Mesendoderm (in vitro differentiated cells): ENCODE data around the gene GOLGA6L10.
"Not testable (repeated sequence)": the region's sequence is repeated elsewhere in the genome, so short reads cannot be mapped to it uniquely, and the experiment has no call there.

ENCODE experiments used
- DNase-seq: peaks from one replicate; pipeline ENCODE4 v3.0.0; 2013
- H2AK5ac ChIP-seq: 2 replicates; pipeline ENCODE4 v1.6.1; 2013; ENCODE audit warnings: low read length, inconsistent platforms
- H2BK120ac ChIP-seq: 2 replicates; pipeline ENCODE4 v1.6.1; 2013; ENCODE audit warnings: low read depth, mild to moderate bottlenecking, low read length, moderate library complexity, mixed read lengths
- H2BK15ac ChIP-seq: replicated peaks from 2 replicates; pipeline ENCODE4 v1.6.1; 2013; ENCODE audit warnings: low read depth, mild to moderate bottlenecking, moderate library complexity
- H2BK5ac ChIP-seq: 2 replicates; pipeline ENCODE4 v1.6.1; 2013; ENCODE audit warnings: low read length, inconsistent platforms
- H3K18ac ChIP-seq: 2 replicates; pipeline ENCODE4 v1.6.1; 2013; ENCODE audit warnings: mild to moderate bottlenecking, low read length, mixed read lengths
- H3K23ac ChIP-seq: one replicate; pipeline ENCODE4 v1.6.1; 2013; ENCODE audit warnings: low read length
- H3K27ac ChIP-seq: 2 replicates; pipeline ENCODE4 v1.5.1; 2013; ENCODE audit warnings: low read depth, mild to moderate bottlenecking, inconsistent platforms, low read length, moderate library complexity
- H3K27me3 ChIP-seq: 2 replicates; pipeline ENCODE4 v1.6.1; 2013; ENCODE audit warnings: low read length, control low read depth, mild to moderate bottlenecking, inconsistent platforms; ENCODE audit not compliant: insufficient read depth, poor library complexity
- H3K36me3 ChIP-seq: 2 replicates; pipeline ENCODE4 v1.6.1; 2013; ENCODE audit warnings: low read length, inconsistent platforms; ENCODE audit not compliant: control insufficient read depth, insufficient read depth
- H3K4ac ChIP-seq: one replicate; pipeline ENCODE4 v1.6.1; 2013; ENCODE audit warnings: low read depth, mild to moderate bottlenecking, low read length, moderate library complexity
- H3K4me1 ChIP-seq: 2 replicates; pipeline ENCODE4 v1.6.1; 2013; ENCODE audit warnings: low read depth, low read length, inconsistent platforms; ENCODE audit not compliant: control insufficient read depth
- H3K4me2 ChIP-seq: 2 replicates; pipeline ENCODE4 v1.6.1; 2013; ENCODE audit warnings: low read length
- H3K4me3 ChIP-seq: 2 replicates; pipeline ENCODE4 v1.5.1; 2013; ENCODE audit warnings: mild to moderate bottlenecking, low read length
- H3K56ac ChIP-seq: one replicate; pipeline ENCODE4 v1.6.1; 2013; ENCODE audit warnings: low read length
- H3K79me1 ChIP-seq: 2 replicates; pipeline ENCODE4 v1.6.1; 2013; ENCODE audit warnings: low read length, inconsistent platforms
- H3K79me2 ChIP-seq: 2 replicates; pipeline ENCODE4 v1.6.1; 2013; ENCODE audit warnings: mild to moderate bottlenecking, low read length; ENCODE audit not compliant: control insufficient read depth, insufficient read depth
- H3K9ac ChIP-seq: 2 replicates; pipeline ENCODE4 v1.6.1; 2013; ENCODE audit warnings: low read length, inconsistent platforms
- H4K5ac ChIP-seq: one replicate; pipeline ENCODE4 v1.6.1; 2013; ENCODE audit warnings: low read length
- H4K8ac ChIP-seq: one replicate; pipeline ENCODE4 v1.6.1; 2013; ENCODE audit warnings: low read depth, mild to moderate bottlenecking, control low read depth, low read length, moderate library complexity
- WGBS: extraction: QIAGEN DNeasy Blood & Tissue Kit; methylation state at CpG from one replicate; pipeline ENCODE4 v1.1.7; 2013; ENCODE audit warnings: low lambda C conversion rate, missing lambda C conversion rate; ENCODE audit not compliant: insufficient coverage; ENCODE audit errors: extremely low coverage; 5-methylcytosine and 5-hydroxymethylcytosine counted together

GOLGA6L10 gene

DNA sequence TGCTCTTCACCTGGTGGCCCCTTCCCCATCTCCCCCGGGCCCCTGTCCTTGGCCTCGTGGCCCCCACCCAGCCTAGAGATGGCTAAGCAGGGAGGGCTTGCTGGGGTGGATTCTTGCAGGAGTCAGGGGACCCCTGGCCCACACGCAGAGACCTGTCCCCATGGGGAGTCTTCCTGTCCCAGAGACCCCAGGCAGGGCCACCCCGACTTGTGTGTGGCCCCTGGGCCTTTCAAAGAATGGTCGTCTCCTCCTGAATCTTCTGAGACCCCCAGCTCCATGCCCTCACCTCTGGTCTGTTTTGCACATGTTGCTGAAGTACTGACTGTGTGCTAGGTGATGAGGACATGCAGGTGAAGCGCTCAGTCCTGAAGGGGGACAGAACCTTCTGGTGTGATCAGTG lies 28.4 kb downstream of the GOLGA6L10 start:
- H2AK5ac ChIP-seq, H3K4me2 ChIP-seq, H3K79me1 ChIP-seq, H3K4me3 ChIP-seq, H4K5ac ChIP-seq, H3K4ac ChIP-seq, H4K8ac ChIP-seq, H3K79me2 ChIP-seq, H3K18ac ChIP-seq, H2BK120ac ChIP-seq, H3K9ac ChIP-seq, DNase-seq, H3K36me3 ChIP-seq, H3K56ac ChIP-seq, H3K27me3 ChIP-seq, H3K27ac ChIP-seq, H2BK5ac ChIP-seq, H3K4me1 ChIP-seq, H2BK15ac ChIP-seq, H3K23ac ChIP-seq: not testable (repeated sequence)
- WGBS: no CpG with 5 or more reads among the region's 6 CpGs

DNA sequence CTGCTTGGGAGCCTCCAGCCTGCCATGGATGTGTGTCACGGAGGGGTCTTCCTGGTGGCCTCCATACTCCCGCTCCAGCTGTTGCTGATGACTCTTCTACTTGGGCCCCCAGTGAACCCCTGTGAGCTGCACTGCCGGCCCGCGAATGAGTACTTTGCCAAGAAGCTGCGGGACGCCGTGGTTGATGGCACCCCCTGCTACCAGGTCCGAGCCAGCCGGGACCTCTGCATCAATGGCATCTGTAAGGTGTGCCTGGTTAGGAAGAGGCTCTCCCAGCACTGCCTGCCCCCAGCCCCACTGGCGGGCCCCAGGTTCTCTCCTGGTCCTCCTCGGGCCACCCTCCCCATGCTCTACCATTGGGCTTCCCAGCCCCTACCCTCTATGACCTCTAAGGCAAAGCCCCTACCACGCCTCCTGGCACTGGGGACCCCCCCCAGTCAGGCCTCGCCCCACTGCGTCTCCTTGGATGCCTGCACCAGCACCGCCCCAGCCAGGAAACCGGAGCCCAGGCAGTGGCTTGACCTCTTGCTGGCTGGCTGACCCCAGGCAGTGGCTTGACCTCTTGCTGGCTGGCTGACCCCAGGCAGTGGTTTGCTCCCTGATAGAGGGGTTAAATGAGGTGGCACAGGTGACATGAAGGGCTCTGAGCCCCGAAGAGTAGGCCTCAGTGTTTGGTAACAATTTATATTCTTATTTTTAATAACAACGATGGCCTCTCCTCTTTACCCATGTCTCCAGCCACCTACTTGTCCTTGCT lies 29.6 kb downstream of the GOLGA6L10 start:
- not testable (repeated sequence) for H2BK15ac ChIP-seq, H3K79me2 ChIP-seq, H3K9ac ChIP-seq, H3K4me1 ChIP-seq, DNase-seq, H3K27ac ChIP-seq, H4K8ac ChIP-seq, H2BK5ac ChIP-seq, H4K5ac ChIP-seq, H3K4me2 ChIP-seq, H3K27me3 ChIP-seq, H3K4ac ChIP-seq, H3K23ac ChIP-seq, H3K79me1 ChIP-seq, H3K36me3 ChIP-seq, H3K4me3 ChIP-seq, H3K56ac ChIP-seq, H2AK5ac ChIP-seq, H2BK120ac ChIP-seq, H3K18ac ChIP-seq
- WGBS: no CpG with 5 or more reads among the region's 19 CpGs

DNA sequence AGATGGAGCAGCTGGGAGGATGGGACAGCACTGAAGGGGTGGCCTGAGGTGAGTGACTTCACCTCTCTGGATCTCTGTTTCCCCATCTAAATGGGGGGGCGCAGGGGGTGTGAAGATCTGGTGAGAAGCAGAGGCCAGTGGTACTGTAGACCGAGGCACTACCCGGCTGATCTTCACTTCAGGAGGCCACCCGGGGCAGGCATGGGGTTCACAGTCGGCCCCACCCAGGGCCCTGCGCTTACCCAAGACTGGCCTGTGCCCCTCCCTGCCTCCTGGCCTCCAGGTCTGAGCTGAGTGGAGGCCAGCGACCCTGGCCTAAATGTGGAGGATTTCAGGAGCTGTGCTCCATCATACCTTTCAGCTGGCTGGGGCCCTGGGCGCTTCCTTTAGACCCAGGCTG lies 31.0 kb downstream of the GOLGA6L10 start:
- DNase-seq, H2AK5ac ChIP-seq, H3K4me2 ChIP-seq, H3K4me3 ChIP-seq, H3K36me3 ChIP-seq, H4K8ac ChIP-seq, H2BK120ac ChIP-seq, H3K27ac ChIP-seq, H3K4me1 ChIP-seq, H3K23ac ChIP-seq, H3K9ac ChIP-seq, H3K18ac ChIP-seq, H3K27me3 ChIP-seq, H4K5ac ChIP-seq, H2BK5ac ChIP-seq, H3K79me2 ChIP-seq, H3K56ac ChIP-seq, H3K79me1 ChIP-seq, H3K4ac ChIP-seq, H2BK15ac ChIP-seq: not testable (repeated sequence)
- WGBS: no CpG with 5 or more reads among the region's 8 CpGs

DNA sequence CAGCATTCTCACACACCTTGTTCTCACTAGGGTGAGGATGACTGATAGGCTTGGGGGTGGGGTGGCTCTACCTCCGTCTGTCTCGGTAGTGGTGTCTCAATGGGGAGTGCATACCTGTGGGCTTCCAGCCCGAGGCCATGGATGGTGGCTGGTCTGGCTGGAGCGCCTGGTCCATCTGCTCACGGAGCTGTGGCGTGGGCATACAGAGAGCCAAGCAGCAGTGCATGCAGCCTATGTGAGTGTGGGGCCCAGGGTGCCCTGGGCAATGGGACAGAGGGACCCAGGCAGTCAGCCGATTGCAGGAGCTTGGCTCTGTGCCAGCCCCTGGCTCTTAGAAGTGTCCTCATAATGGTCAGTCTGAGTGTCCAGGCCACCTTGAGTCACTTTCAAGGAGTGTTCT lies 31.8 kb downstream of the GOLGA6L10 start:
- not testable (repeated sequence) for H3K4me2 ChIP-seq

DNA sequence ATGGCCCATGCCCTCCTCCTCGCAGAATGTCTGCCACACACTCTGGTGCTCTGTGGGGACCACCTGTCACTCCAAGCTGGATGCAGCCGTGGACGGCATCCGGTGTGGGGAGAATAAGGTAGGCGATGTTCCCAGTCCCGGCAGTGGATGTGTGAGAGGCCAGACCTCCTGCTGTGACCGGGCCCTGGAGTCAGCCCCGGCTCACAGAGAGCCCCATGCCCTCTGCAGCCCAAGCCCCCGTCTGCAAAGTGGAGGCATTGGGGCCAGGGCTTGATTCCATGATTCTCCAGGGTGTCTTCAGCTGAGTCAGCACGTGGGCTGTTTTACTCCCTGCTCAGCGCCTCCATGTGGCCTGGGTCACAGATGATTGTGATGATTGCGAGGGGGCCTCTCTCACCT lies 32.2 kb downstream of the GOLGA6L10 start:
- Histone ChIP-seq H3K4me2 (no peak overlapping the region), H3K4ac (no peak overlapping the region), H2BK120ac (no peak overlapping the region), H3K79me1 (no peaks in the 10 kb centered on the region), H4K8ac (no peak overlapping the region), H3K4me3 (no peak overlapping the region), H3K23ac (no peak overlapping the region), H3K56ac (no peak overlapping the region), H4K5ac (no peak overlapping the region), H3K36me3 (no peaks in the 10 kb centered on the region), H3K27ac (no peak overlapping the region), H3K79me2 (no peaks in the 10 kb centered on the region), H3K4me1 (no peaks in the 10 kb centered on the region), H2BK5ac (no peak overlapping the region), H2BK15ac (no peak overlapping the region), H3K9ac (no peak overlapping the region), H2AK5ac (no peak overlapping the region), H3K27me3 (no peaks in the 10 kb centered on the region), H3K18ac (no peak overlapping the region)
- no peak for DNase-seq
- WGBS: no CpG with 5 or more reads among the region's 12 CpGs

More for the DNA sequence above, 31.8 kb downstream of the GOLGA6L10 start:
- not testable (repeated sequence) for H2AK5ac ChIP-seq, H3K79me2 ChIP-seq, H3K79me1 ChIP-seq, H3K4me1 ChIP-seq, H3K18ac ChIP-seq, H2BK15ac ChIP-seq, DNase-seq, H3K4ac ChIP-seq, H3K9ac ChIP-seq, H3K4me3 ChIP-seq, H2BK120ac ChIP-seq, H3K23ac ChIP-seq, H2BK5ac ChIP-seq, H3K36me3 ChIP-seq, H4K5ac ChIP-seq, H3K27ac ChIP-seq, H4K8ac ChIP-seq, H3K27me3 ChIP-seq, H3K56ac ChIP-seq
- WGBS: no CpG with 5 or more reads among the region's 7 CpGs
